CD14-positive monocyte (primary cell): Measurements from ENCODE around the gene WDR70. TPM values are rescaled to one million over a fixed set of nuclear protein-coding genes. Genes with fewer than 3 reads are reported as not detected.

Source experiments
- DNase-seq, 3 donors: peaks; one replicate each; pipeline ENCODE4 v3.0.0-alpha.2; 2011 to 2022
- H2AFZ ChIP-seq: 2 replicates; pipeline ENCODE4 v1.6.0; 2012; ENCODE audit warnings: mild to moderate bottlenecking, low read depth, low read length, inconsistent platforms; ENCODE audit not compliant: insufficient read depth, poor library complexity, severe bottlenecking
- H3K27ac ChIP-seq, 2 donors: 1 replicate in 1 of 2; 2 replicates in 1 of 2; pipeline ENCODE4 v1.5.1; 2012 to 2013; ENCODE audit warnings: low read length in 2 of 2, control low read depth in 1 of 2, inconsistent platforms in 1 of 2, low read depth in 1 of 2, mild to moderate bottlenecking in 1 of 2
- H3K27me3 ChIP-seq, 2 donors: one replicate each; pipeline versions ENCODE4 v1.6.0 to v1.6.1; 2011 to 2013; ENCODE audit warnings: low read length in 2 of 2; ENCODE audit not compliant: control insufficient read depth in 2 of 2, insufficient read depth in 2 of 2
- H3K36me3 ChIP-seq, 2 donors: replicated peaks in 1 of 2; 1 replicate in 1 of 2; 2 replicates in 1 of 2; pipeline versions ENCODE4 v1.5.1 to v1.6.1; 2012 to 2013; ENCODE audit warnings: low read length in 2 of 2, control low read depth in 1 of 2, inconsistent platforms in 1 of 2, mild to moderate bottlenecking in 1 of 2; ENCODE audit not compliant: insufficient read depth in 2 of 2, control insufficient read depth in 1 of 2
- H3K4me1 ChIP-seq, 2 donors: 1 replicate in 1 of 2; 2 replicates in 1 of 2; pipeline versions ENCODE4 v1.5.1 to v1.6.1; 2012 to 2013; ENCODE audit warnings: low read length in 2 of 2, control low read depth in 1 of 2, inconsistent platforms in 1 of 2, mild to moderate bottlenecking in 1 of 2, moderate library complexity in 1 of 2; ENCODE audit not compliant: insufficient read depth in 2 of 2, control insufficient read depth in 1 of 2
- H3K4me2 ChIP-seq: replicated peaks from 2 replicates; pipeline ENCODE3; 2012; ENCODE audit warnings: low read length, moderate library complexity, mild to moderate bottlenecking; ENCODE audit not compliant: poor library complexity, severe bottlenecking; ENCODE audit errors: extremely low read depth
- H3K4me3 ChIP-seq, 3 experiments: fragments of 200-600 bp in 1 of 3; sonication (generic) in 1 of 3; replicated peaks in 1 of 3; 1 replicate in 2 of 3; 2 replicates in 1 of 3; pipeline ENCODE4 v1.5.1; 2011 to 2013; ENCODE audit warnings: low read length in 3 of 3, mild to moderate bottlenecking in 3 of 3, control low read depth in 2 of 3, low read depth in 2 of 3, inconsistent platforms in 1 of 3, moderate library complexity in 1 of 3
- H3K79me2 ChIP-seq: 2 replicates; pipeline ENCODE4 v1.6.0; 2012; ENCODE audit warnings: mild to moderate bottlenecking, control low read depth, inconsistent platforms, low read length, moderate library complexity; ENCODE audit not compliant: insufficient read depth
- H3K9ac ChIP-seq: 2 replicates; pipeline ENCODE4 v1.6.0; 2017; ENCODE audit warnings: low read length, mild to moderate bottlenecking; ENCODE audit not compliant: insufficient read depth, poor library complexity, severe bottlenecking
- H3K9me3 ChIP-seq, 2 donors: replicated peaks in 1 of 2; 1 replicate in 1 of 2; 2 replicates in 1 of 2; pipeline versions ENCODE4 v1.5.1 to v1.6.1; 2012 to 2013; ENCODE audit warnings: low read length in 2 of 2, control low read depth in 1 of 2; ENCODE audit not compliant: control insufficient read depth in 1 of 2, insufficient read depth in 1 of 2
- H4K20me1 ChIP-seq: 2 replicates; pipeline ENCODE4 v1.6.0; 2012; ENCODE audit warnings: mild to moderate bottlenecking, low read length, control low read depth, moderate library complexity; ENCODE audit not compliant: insufficient read depth
- H3K27ac Mint-ChIP-seq, 7 donors: one replicate each; pipeline ENCODE4 v1.8.0; 2020; ENCODE audit warnings: mild to moderate bottlenecking in 7 of 7, mixed read lengths in 7 of 7, moderate library complexity in 6 of 7, inconsistent platforms in 2 of 7
- H3K27me3 Mint-ChIP-seq, 3 donors: one replicate each; pipeline ENCODE4 v1.8.0; 2021 to 2022; ENCODE audit warnings: low read depth in 3 of 3, mild to moderate bottlenecking in 3 of 3, mixed read lengths in 3 of 3, moderate library complexity in 3 of 3, inconsistent platforms in 1 of 3
- H3K36me3 Mint-ChIP-seq, 2 donors: one replicate each; pipeline ENCODE4 v1.8.0; 2020; ENCODE audit warnings: mixed read lengths in 2 of 2, inconsistent platforms in 1 of 2, mild to moderate bottlenecking in 1 of 2
- H3K4me1 Mint-ChIP-seq: one replicate; pipeline ENCODE4 v1.8.0; 2020; ENCODE audit warnings: mild to moderate bottlenecking, mixed read lengths
- H3K4me3 Mint-ChIP-seq, 2 donors: one replicate each; pipeline ENCODE4 v1.8.0; 2020; ENCODE audit warnings: mild to moderate bottlenecking in 2 of 2, mixed read lengths in 2 of 2, moderate library complexity in 1 of 2
- H3K9me3 Mint-ChIP-seq, 7 donors: one replicate each; pipeline ENCODE4 v1.8.0; 2020 to 2022; ENCODE audit warnings: mixed read lengths in 7 of 7, mild to moderate bottlenecking in 6 of 7, moderate library complexity in 6 of 7, inconsistent platforms in 2 of 7
- CTCF ChIP-seq: fragments of 200-600 bp; IDR thresholded peaks from one replicate; pipeline ENCODE4 v1.8.0; 2022; ENCODE audit warnings: antibody characterized with exemption, mild to moderate bottlenecking
- WGBS: methylation state at CpG from one replicate; pipeline ENCODE4 v1.1.5; 2013; ENCODE audit warnings: missing lambda C conversion rate; ENCODE audit not compliant: insufficient coverage; 5-methylcytosine and 5-hydroxymethylcytosine counted together
- intact Hi-C, 2 donors: fragments of 100-400 bp; cut with micrococcal nuclease; formaldehyde crosslinking; loops; one replicate each; pipeline versions ENCODE4 v1.15.0 to v1.15.1; 2023
- polyA plus RNA-seq, 3 donors: library from polyadenylated mRNA; depleted of rRNA in 1 of 3; unstranded in 2 of 3; stranded (reverse) in 1 of 3; fragments of 300-500 nt in 2 of 3; fragments of >200 nt in 1 of 3; fragmentation: Illumina TruSeq in 2 of 3; gene quantifications; 1 replicate in 2 of 3; 2 replicates in 1 of 3; pipeline ENCODE4 v1.2.3, GENCODE V29; 2012 to 2021

Gene WDR70
- polyA plus RNA-seq, 3 donors, result 13.1 to 21.0 (median 19.1) TPM

GRCh38 chr5:37492778-37493555 is 113.8 kb downstream of the WDR70 start:
- no peak overlapping the region for H3K27ac ChIP-seq
- no peak overlapping the region for H3K4me3 ChIP-seq
- no peaks in the 10 kb centered on the region for H3K79me2 ChIP-seq
- DNase-seq, result no peak
- no peaks in the 10 kb centered on the region for H3K4me1 ChIP-seq
- H3K9me3 ChIP-seq, result peaks cover 0 to 7% of the 10 kb centered on the region in 2 donors
- no peak overlapping the region for H3K9ac ChIP-seq
- no peaks in the 10 kb centered on the region for H3K27me3 ChIP-seq
- H3K36me3 Mint-ChIP-seq, result peaks cover 32 to 51% of the 10 kb centered on the region in 2 donors
- H3K27ac Mint-ChIP-seq, result no peak overlapping the region
- H3K4me2 ChIP-seq, result no peak overlapping the region
- 89% methylated on average over 1 of the region's 2 CpGs for WGBS
- TF ChIP-seq CTCF, result no peak
- H3K4me3 Mint-ChIP-seq, result no peak overlapping the region
- H3K9me3 Mint-ChIP-seq, result peaks cover 0 to 10% (median 6%) of the 10 kb centered on the region in 7 donors
- intact Hi-C loops, result no loop called here
- no peak overlapping the region for H2AFZ ChIP-seq
- no peaks in the 10 kb centered on the region for H3K27me3 Mint-ChIP-seq
- peaks cover 0 to 26% of the 10 kb centered on the region in 2 donors for H3K36me3 ChIP-seq
- H3K4me1 Mint-ChIP-seq, result no peaks in the 10 kb centered on the region
- peaks cover 3% of the 10 kb centered on the region for H4K20me1 ChIP-seq

GRCh38 chr5:37494756-37495155 is 115.6 kb downstream of the WDR70 start:
- Histone ChIP-seq H3K9ac (no peak overlapping the region), H3K79me2 (no peaks in the 10 kb centered on the region), H3K4me3 (no peak overlapping the region), H3K27me3 (no peaks in the 10 kb centered on the region), H3K4me1 (no peaks in the 10 kb centered on the region), H3K27ac (no peak overlapping the region), H2AFZ (no peak overlapping the region), H3K4me2 (no peak overlapping the region), H3K9me3 (no peaks in the 10 kb centered on the region), H3K36me3 (peaks cover 2 to 28% of the 10 kb centered on the region in 2 donors), H4K20me1 (peaks cover 3% of the 10 kb centered on the region)
- intact Hi-C loops, result no loop called here
- TF ChIP-seq CTCF, result no peak
- peaks cover 32 to 53% of the 10 kb centered on the region in 2 donors for H3K36me3 Mint-ChIP-seq
- no peaks in the 10 kb centered on the region for H3K4me1 Mint-ChIP-seq
- H3K27ac Mint-ChIP-seq, result no peak overlapping the region
- no peak for DNase-seq
- peaks cover 0 to 4% (median 0%) of the 10 kb centered on the region in 7 donors for H3K9me3 Mint-ChIP-seq
- H3K27me3 Mint-ChIP-seq, result no peaks in the 10 kb centered on the region
- no peak overlapping the region for H3K4me3 Mint-ChIP-seq
